ENCODE measurements around the gene SH3BP2. TPM values are rescaled to one million over a fixed set of nuclear protein-coding genes. Genes with fewer than 3 reads are reported as not detected.

Gene SH3BP2
- polyA plus RNA-seq, 1 donor (not counting 4 experiments of a cell fraction or from before 2014, with no cell fraction given) = 11.2 TPM

DNA sequence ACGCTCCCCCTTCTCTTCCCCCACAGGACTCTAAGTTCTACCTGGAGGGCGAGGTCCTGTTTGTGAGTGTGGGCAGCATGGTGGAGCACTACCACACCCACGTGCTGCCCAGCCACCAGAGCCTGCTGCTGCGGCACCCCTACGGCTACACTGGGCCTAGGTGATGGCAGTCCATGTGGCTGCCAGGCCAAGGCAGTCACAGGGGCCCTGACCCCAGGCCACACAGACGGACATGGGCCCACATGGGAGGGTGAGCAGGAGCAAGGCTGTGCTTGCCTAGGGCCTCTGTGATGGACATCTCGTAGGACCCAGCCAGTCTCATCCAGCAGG lies 40.8 kb downstream of the SH3BP2 start:
- dilution Hi-C loops (cut with MboI; ENCODE audit: extremely low pct_ligation_motif_present, low sequenced_read_pairs) = no loop called here
- no peak for FAIRE-seq
- Histone ChIP-seq H3K9me1 (ENCODE audit: control insufficient read depth, extremely low read depth, insufficient read depth, low read length) (no peaks in the 10 kb centered on the region), H3K27me3 (ENCODE audit: control insufficient read depth, extremely low read depth, insufficient read depth, low read length) (no peaks in the 10 kb centered on the region), H3K4me1 (ENCODE audit: control insufficient read depth, extremely low read depth, insufficient read depth, low read length) (peaks cover 4% of the 10 kb centered on the region), H3K36me3 (ENCODE audit: control insufficient read depth in 2 of 2, extremely low read depth in 1 of 2, insufficient read depth in 2 of 2, low read length in 2 of 2) (peaks cover 0 to 19% of the 10 kb centered on the region in 2 experiments), H3K9me3 (ENCODE audit: control insufficient read depth, low read depth, low read length) (no peaks in the 10 kb centered on the region), H4K20me1 (ENCODE audit: control insufficient read depth, extremely low read depth, insufficient read depth, low read length) (no peaks in the 10 kb centered on the region), H3K4me3 (ENCODE audit: control insufficient read depth in 2 of 3, extremely low read depth in 1 of 3, insufficient read depth in 2 of 3, low read depth in 1 of 3, low read length in 3 of 3) (no peak overlapping the region), H3K9ac (ENCODE audit: control insufficient read depth, extremely low read depth, insufficient read depth, low read length) (no peak overlapping the region), H3K79me2 (ENCODE audit: control insufficient read depth, insufficient read depth, low read length) (no peaks in the 10 kb centered on the region), H3K27ac (ENCODE audit: control insufficient read depth, insufficient read depth, low read length) (no peak overlapping the region), H2AFZ (ENCODE audit: control insufficient read depth, low read length) (no peak overlapping the region), H3K4me2 (ENCODE audit: control insufficient read depth, extremely low read depth, insufficient read depth, low read depth, low read length) (no peak overlapping the region)
- DNase-seq (ENCODE audit: low read depth, low spot score) = no peak
- no peak for TF ChIP-seq EZH2 (IDR thresholded peaks at IDR 0.05; ENCODE audit: low read length)
- TF ChIP-seq, protein P1, sequence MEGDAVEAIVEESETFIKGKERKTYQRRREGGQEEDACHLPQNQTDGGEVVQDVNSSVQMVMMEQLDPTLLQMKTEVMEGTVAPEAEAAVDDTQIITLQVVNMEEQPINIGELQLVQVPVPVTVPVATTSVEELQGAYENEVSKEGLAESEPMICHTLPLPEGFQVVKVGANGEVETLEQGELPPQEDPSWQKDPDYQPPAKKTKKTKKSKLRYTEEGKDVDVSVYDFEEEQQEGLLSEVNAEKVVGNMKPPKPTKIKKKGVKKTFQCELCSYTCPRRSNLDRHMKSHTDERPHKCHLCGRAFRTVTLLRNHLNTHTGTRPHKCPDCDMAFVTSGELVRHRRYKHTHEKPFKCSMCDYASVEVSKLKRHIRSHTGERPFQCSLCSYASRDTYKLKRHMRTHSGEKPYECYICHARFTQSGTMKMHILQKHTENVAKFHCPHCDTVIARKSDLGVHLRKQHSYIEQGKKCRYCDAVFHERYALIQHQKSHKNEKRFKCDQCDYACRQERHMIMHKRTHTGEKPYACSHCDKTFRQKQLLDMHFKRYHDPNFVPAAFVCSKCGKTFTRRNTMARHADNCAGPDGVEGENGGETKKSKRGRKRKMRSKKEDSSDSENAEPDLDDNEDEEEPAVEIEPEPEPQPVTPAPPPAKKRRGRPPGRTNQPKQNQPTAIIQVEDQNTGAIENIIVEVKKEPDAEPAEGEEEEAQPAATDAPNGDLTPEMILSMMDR (optimal IDR thresholded peaks at IDR 0.05 in 1 of 3, IDR thresholded peaks at IDR 0.05 in 1 of 3, conservative IDR thresholded peaks at IDR 0.05 in 1 of 3; ENCODE audit: extremely low read depth in 1 of 3, insufficient read depth in 2 of 3, low read length in 3 of 3) = no peak

DNA sequence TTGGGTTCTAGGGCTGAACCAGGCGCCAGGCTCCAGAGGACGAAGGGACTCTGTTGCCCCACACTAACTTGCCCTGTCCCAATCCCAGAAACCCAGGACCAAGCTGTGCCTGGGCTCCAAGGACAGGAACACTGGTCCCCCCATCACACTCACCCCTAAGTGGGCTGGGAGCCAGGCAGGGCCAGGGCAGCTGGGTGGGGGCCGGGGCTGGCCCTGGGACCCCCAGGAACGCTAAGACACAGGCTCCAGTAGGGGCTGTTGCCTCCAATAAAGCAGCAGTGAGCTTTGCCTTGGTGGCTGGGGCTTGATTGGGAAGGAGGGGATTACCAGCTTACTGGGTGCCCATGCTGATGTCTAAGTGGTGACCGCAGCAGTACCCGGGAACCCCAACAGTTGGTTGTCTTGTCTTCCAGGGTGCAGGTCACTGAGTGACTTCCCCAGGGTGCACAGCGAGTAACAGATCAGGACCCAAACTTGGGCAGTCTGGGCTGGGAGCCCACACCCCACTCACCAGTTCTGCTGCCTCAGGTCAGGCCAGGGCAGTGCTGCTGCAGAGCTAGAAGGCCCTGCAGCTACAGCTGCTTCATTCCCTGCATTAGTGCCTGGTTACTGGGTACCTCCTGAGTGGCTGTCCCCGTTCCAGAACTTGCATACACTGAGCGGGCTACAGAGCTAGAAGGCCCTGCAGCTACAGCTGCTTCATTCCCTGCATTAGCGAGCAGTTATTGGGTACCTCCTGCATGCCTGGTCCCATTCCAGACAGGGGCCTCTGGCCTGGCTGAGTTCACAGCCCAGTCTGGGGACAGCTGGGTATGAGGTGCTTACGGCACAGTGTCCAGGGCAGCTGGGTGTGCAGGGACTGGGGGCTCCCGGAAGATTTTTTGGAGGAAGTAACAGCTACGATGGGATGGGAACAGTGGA lies 41.4 kb downstream of the SH3BP2 start:
- DNase-seq (ENCODE audit: low read depth, low spot score) (no peak), FAIRE-seq (no peak)
- no peaks in the 10 kb centered on the region for H3K9me3 ChIP-seq (ENCODE audit: control insufficient read depth, low read depth, low read length)
- H3K9me1 ChIP-seq (ENCODE audit: control insufficient read depth, extremely low read depth, insufficient read depth, low read length) = no peaks in the 10 kb centered on the region
- no peaks in the 10 kb centered on the region for H4K20me1 ChIP-seq (ENCODE audit: control insufficient read depth, extremely low read depth, insufficient read depth, low read length)
- H3K27me3 ChIP-seq (ENCODE audit: control insufficient read depth, extremely low read depth, insufficient read depth, low read length) = no peaks in the 10 kb centered on the region
- dilution Hi-C loops (cut with MboI; ENCODE audit: extremely low pct_ligation_motif_present, low sequenced_read_pairs) = no loop called here
- TF ChIP-seq, protein P1 (optimal IDR thresholded peaks at IDR 0.05 in 1 of 3, IDR thresholded peaks at IDR 0.05 in 1 of 3, conservative IDR thresholded peaks at IDR 0.05 in 1 of 3; ENCODE audit: extremely low read depth in 1 of 3, insufficient read depth in 2 of 3, low read length in 3 of 3) = no peak
- no peak for TF ChIP-seq EZH2 (IDR thresholded peaks at IDR 0.05; ENCODE audit: low read length)
- H3K4me1 ChIP-seq (ENCODE audit: control insufficient read depth, extremely low read depth, insufficient read depth, low read length) = peaks cover 4% of the 10 kb centered on the region
- no peak overlapping the region for H3K27ac ChIP-seq (ENCODE audit: control insufficient read depth, insufficient read depth, low read length)
- no peak overlapping the region for H2AFZ ChIP-seq (ENCODE audit: control insufficient read depth, low read length)
- no peak overlapping the region for H3K4me2 ChIP-seq (ENCODE audit: control insufficient read depth, extremely low read depth, insufficient read depth, low read depth, low read length)
- H3K9ac ChIP-seq (ENCODE audit: control insufficient read depth, extremely low read depth, insufficient read depth, low read length) = no peak overlapping the region
- H3K4me3 ChIP-seq (ENCODE audit: control insufficient read depth in 2 of 3, extremely low read depth in 1 of 3, insufficient read depth in 2 of 3, low read depth in 1 of 3, low read length in 3 of 3) = no peak overlapping the region
- peaks cover 0 to 19% of the 10 kb centered on the region in 2 experiments for H3K36me3 ChIP-seq (ENCODE audit: control insufficient read depth in 2 of 2, extremely low read depth in 1 of 2, insufficient read depth in 2 of 2, low read length in 2 of 2)
- no peaks in the 10 kb centered on the region for H3K79me2 ChIP-seq (ENCODE audit: control insufficient read depth, insufficient read depth, low read length)

All from keratinocyte (primary cell).